PFSK-1 (cell line): ENCODE data around the gene FARS2.

ENCODE experiments used
- POLR2AphosphoS5 ChIP-seq: IDR thresholded peaks from 2 replicates; pipeline ENCODE4 v1.6.1; 2012; ENCODE audit warnings: low read depth, mild to moderate bottlenecking, control low read depth, low read length, moderate library complexity
- SIN3A ChIP-seq: IDR thresholded peaks from 2 replicates; pipeline ENCODE4 v1.6.1; 2012; ENCODE audit warnings: mild to moderate bottlenecking, low read length, moderate library complexity, borderline replicate concordance; ENCODE audit not compliant: insufficient read depth
- TAF1 ChIP-seq: IDR thresholded peaks from 2 replicates; pipeline ENCODE4 v1.6.1; 2012; ENCODE audit warnings: low read length, control low read depth, borderline replicate concordance; ENCODE audit not compliant: insufficient read depth
- TF ChIP-seq, protein P1 (sequence below), 2 experiments: IDR thresholded peaks; 2 replicates each; pipeline versions ENCODE4 v1.6.1 to v1.8.0; 2011 to 2012; ENCODE audit warnings: low read depth in 2 of 2, low read length in 2 of 2, control low read depth in 1 of 2, inconsistent platforms in 1 of 2, mild to moderate bottlenecking in 1 of 2, moderate library complexity in 1 of 2; ENCODE audit not compliant: insufficient read depth in 1 of 2

DNA sequence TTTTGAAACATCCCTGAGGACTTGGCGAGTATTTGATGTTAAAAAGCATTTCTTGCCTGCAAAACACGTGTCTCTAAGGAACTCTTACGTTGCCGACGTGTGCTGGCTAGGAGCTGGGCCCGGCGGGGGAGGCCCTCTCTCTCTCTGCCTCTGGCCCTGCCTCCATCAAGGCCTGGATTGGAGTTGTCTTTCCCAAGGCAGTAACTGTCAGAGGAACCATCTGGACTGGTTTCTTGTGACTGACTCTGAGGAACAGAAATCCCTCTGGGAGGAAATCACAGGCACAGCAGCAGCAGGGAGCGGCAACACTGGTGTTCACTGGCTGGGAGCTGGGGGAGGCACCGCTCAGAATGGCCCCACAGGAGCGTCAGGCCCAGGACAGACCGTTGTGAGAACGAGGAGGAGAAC lies 501.3 kb downstream of the FARS2 start:
- TF ChIP-seq, protein P1, sequence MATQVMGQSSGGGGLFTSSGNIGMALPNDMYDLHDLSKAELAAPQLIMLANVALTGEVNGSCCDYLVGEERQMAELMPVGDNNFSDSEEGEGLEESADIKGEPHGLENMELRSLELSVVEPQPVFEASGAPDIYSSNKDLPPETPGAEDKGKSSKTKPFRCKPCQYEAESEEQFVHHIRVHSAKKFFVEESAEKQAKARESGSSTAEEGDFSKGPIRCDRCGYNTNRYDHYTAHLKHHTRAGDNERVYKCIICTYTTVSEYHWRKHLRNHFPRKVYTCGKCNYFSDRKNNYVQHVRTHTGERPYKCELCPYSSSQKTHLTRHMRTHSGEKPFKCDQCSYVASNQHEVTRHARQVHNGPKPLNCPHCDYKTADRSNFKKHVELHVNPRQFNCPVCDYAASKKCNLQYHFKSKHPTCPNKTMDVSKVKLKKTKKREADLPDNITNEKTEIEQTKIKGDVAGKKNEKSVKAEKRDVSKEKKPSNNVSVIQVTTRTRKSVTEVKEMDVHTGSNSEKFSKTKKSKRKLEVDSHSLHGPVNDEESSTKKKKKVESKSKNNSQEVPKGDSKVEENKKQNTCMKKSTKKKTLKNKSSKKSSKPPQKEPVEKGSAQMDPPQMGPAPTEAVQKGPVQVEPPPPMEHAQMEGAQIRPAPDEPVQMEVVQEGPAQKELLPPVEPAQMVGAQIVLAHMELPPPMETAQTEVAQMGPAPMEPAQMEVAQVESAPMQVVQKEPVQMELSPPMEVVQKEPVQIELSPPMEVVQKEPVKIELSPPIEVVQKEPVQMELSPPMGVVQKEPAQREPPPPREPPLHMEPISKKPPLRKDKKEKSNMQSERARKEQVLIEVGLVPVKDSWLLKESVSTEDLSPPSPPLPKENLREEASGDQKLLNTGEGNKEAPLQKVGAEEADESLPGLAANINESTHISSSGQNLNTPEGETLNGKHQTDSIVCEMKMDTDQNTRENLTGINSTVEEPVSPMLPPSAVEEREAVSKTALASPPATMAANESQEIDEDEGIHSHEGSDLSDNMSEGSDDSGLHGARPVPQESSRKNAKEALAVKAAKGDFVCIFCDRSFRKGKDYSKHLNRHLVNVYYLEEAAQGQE (IDR thresholded peaks at IDR 0.05; ENCODE audit: insufficient read depth in 1 of 2, low read depth in 2 of 2, low read length in 2 of 2), result no peak
- TF ChIP-seq POLR2AphosphoS5 (no peak), TAF1 (no peak), SIN3A (no peak)
